K562 (cell line): ENCODE data around the gene WRAP53. TPM values are rescaled to one million over a fixed set of nuclear protein-coding genes. Genes with fewer than 3 reads are reported as not detected.

Experiments used
- ATAC-seq: fragments of 200-7000 bp; cut with Tn5 transposase; 3 replicates; pipeline ENCODE4 v1.9.1; 2020; ENCODE audit warnings: moderate library complexity
- Bru-seq: library from RNA; stranded (reverse); fragments of 400-500 nt; gene quantifications from one replicate; lab custom pipeline; 2021; lab: Mats Ljungman, UMichigan
- BruChase-seq, 2 experiments: library from RNA; stranded (reverse); fragments of 400-500 nt; gene quantifications; one replicate each; lab custom pipeline; 2021; lab: Mats Ljungman, UMichigan
- BruUV-seq: library from RNA; stranded (reverse); fragments of 400-500 nt; replicated peaks from 2 replicates; lab custom pipeline; 2021; lab: Mats Ljungman, UMichigan
- CTCF ChIA-PET: fragments of 300-600 bp; formaldehyde crosslinking; extraction: SDS; loops from one replicate; lab custom pipeline; 2021; ENCODE audit warnings: low intra/inter-chr PET ratio; lab: Yijun Ruan, JAX
- POLR2A ChIA-PET: fragments of 300-600, 350-650 bp; sonication (Branson Sonifier 250); formaldehyde crosslinking; extraction: SDS; loops from one replicate; lab custom pipeline; 2021; ENCODE audit warnings: antibody characterized with exemption, inconsistent platforms; lab: Yijun Ruan, JAX
- DNase-seq, 4 experiments: peaks; one replicate each; pipeline versions ENCODE4 v3.0.0 to v3.0.0-alpha.2; 2011 to 2018; ENCODE audit warnings: low spot score in 3 of 4, mixed read lengths in 3 of 4; ENCODE audit errors: extremely low read depth in 1 of 4
- FAIRE-seq: peaks from 2 replicates; lab custom pipeline; 2011; peaks lifted over from hg19 to GRCh38; lab: Jason Lieb, UNC
- H2AFZ ChIP-seq: 2 replicates; pipeline ENCODE4 v1.6.0; 2011; ENCODE audit warnings: low read depth, low read length, control low read depth, inconsistent platforms
- H3K27ac ChIP-seq: fragments of 200-600 bp; 3 replicates; pipeline ENCODE4 v1.8.0; 2011; ENCODE audit warnings: low read depth, mild to moderate bottlenecking, control low read depth, inconsistent platforms, low read length, moderate library complexity, mixed read lengths; ENCODE audit errors: extremely low read depth
- H3K27me3 ChIP-seq, 2 experiments: fragments of 300-600 bp in 1 of 2; 2 replicates in 1 of 2; 3 replicates in 1 of 2; pipeline versions ENCODE4 v1.6.0 to v1.8.0; 2011; ENCODE audit warnings: inconsistent platforms in 2 of 2, low read length in 2 of 2, mild to moderate bottlenecking in 1 of 2, mixed read lengths in 1 of 2, moderate library complexity in 1 of 2; ENCODE audit not compliant: control insufficient read depth in 2 of 2, insufficient read depth in 2 of 2
- H3K36me3 ChIP-seq: fragments of 300-600 bp; 3 replicates; pipeline ENCODE4 v1.8.0; 2011; ENCODE audit warnings: mild to moderate bottlenecking, low read length, inconsistent platforms; ENCODE audit not compliant: control insufficient read depth, insufficient read depth
- H3K4me1 ChIP-seq, 2 experiments: fragments of 200-600 bp in 1 of 2; replicated peaks in 1 of 2; 2 replicates in 1 of 2; 3 replicates in 1 of 2; pipeline versions ENCODE4 v1.5.1 to v1.8.0; 2011; ENCODE audit warnings: inconsistent platforms in 2 of 2, low read length in 2 of 2, mild to moderate bottlenecking in 1 of 2, mixed read lengths in 1 of 2, moderate library complexity in 1 of 2; ENCODE audit not compliant: control insufficient read depth in 2 of 2, insufficient read depth in 2 of 2
- H3K4me2 ChIP-seq: 2 replicates; pipeline ENCODE4 v1.6.1; 2011; ENCODE audit warnings: low read length, control low read depth, inconsistent platforms, mixed read lengths; ENCODE audit not compliant: insufficient read depth
- H3K4me3 ChIP-seq: fragments of 200-600 bp; sonication (generic), shearing (Covaris generic); 2 replicates; pipeline ENCODE4 v1.5.1; 2016; ENCODE audit warnings: control low read depth, inconsistent platforms
- H3K79me2 ChIP-seq: fragments of 200-600 bp; 3 replicates; pipeline ENCODE4 v1.8.0; 2011; ENCODE audit warnings: low read length, inconsistent platforms; ENCODE audit not compliant: control insufficient read depth, insufficient read depth
- H3K9ac ChIP-seq, 2 experiments: 2 replicates each; pipeline versions ENCODE4 v1.6.0 to v1.6.1; 2011; ENCODE audit warnings: low read depth in 2 of 2, low read length in 2 of 2, control low read depth in 1 of 2, inconsistent platforms in 1 of 2, mild to moderate bottlenecking in 1 of 2, mixed read lengths in 1 of 2; ENCODE audit not compliant: insufficient read depth in 1 of 2
- H3K9me1 ChIP-seq: one replicate; pipeline ENCODE4 v1.6.0; 2011; ENCODE audit warnings: inconsistent platforms, mild to moderate bottlenecking, low read length, moderate library complexity; ENCODE audit not compliant: control insufficient read depth, insufficient read depth
- H3K9me3 ChIP-seq: replicated peaks from 2 replicates; pipeline ENCODE4 v1.5.1; 2011; ENCODE audit warnings: low read depth, low read length, inconsistent platforms; ENCODE audit not compliant: control insufficient read depth, insufficient read depth
- H4K20me1 ChIP-seq: replicated peaks from 2 replicates; pipeline ENCODE4 v1.6.1; 2011; ENCODE audit warnings: low read length, inconsistent platforms, mixed read lengths; ENCODE audit not compliant: control insufficient read depth, insufficient read depth
- CBFA2T3 ChIP-seq: fragments of 450-650 bp; IDR thresholded peaks from 2 replicates; pipeline ENCODE4 v1.6.1; 2017
- CHD4 ChIP-seq: fragments of 200-600 bp; sonication (generic); IDR thresholded peaks from 3 replicates; pipeline ENCODE4 v1.6.1; 2012; ENCODE audit warnings: low read depth, mild to moderate bottlenecking, mixed read lengths, low read length, inconsistent platforms; ENCODE audit not compliant: insufficient read depth, insufficient replicate concordance, poor library complexity, severe bottlenecking
- ETS2 ChIP-seq: IDR thresholded peaks from 2 replicates; pipeline ENCODE4 v1.6.1; 2016; ENCODE audit warnings: borderline replicate concordance, missing genetic modification characterization, mild to moderate bottlenecking, moderate library complexity, missing compliant biosample characterization; ENCODE audit not compliant: poor library complexity, severe bottlenecking
- FIP1L1 ChIP-seq: fragments of 200-400 bp; formaldehyde crosslinking; IDR thresholded peaks from 2 replicates; pipeline ENCODE4 v1.6.1; 2018; ENCODE audit warnings: mild to moderate bottlenecking, low read depth, low read length; ENCODE audit not compliant: poor library complexity, severe bottlenecking
- HDAC1 ChIP-seq, 2 experiments: fragments of 450-650 bp; IDR thresholded peaks; 2 replicates each; pipeline ENCODE4 v1.6.1; 2016 to 2017; ENCODE audit warnings: inconsistent platforms in 1 of 2, mild to moderate bottlenecking in 1 of 2, moderate library complexity in 1 of 2
- IRF2 ChIP-seq: sonication (generic); formaldehyde crosslinking; IDR thresholded peaks from 2 replicates; pipeline ENCODE4 v1.8.1; 2022; ENCODE audit warnings: mild to moderate bottlenecking, missing genetic modification reagents
- KLF16 ChIP-seq: IDR thresholded peaks from 2 replicates; pipeline ENCODE4 v1.6.1; 2016; ENCODE audit warnings: antibody characterized with exemption
- PTRF ChIP-seq: fragments of 450-650 bp; IDR thresholded peaks from 2 replicates; pipeline ENCODE4 v1.6.1; 2016; ENCODE audit warnings: mild to moderate bottlenecking, missing genetic modification characterization, missing compliant biosample characterization
- RBM15 ChIP-seq: fragments of 200-400 bp; formaldehyde crosslinking; IDR thresholded peaks from 2 replicates; pipeline ENCODE4 v1.6.1; 2018; ENCODE audit warnings: mild to moderate bottlenecking, low read length, moderate library complexity; ENCODE audit not compliant: insufficient read depth
- TCF15 ChIP-seq: fragments of 250-450 bp; sonication (Bioruptor Pico); IDR thresholded peaks from 2 replicates; pipeline ENCODE4 v1.8.0; 2022; ENCODE audit warnings: moderate library complexity, mild to moderate bottlenecking, inconsistent platforms
- ZEB2 ChIP-seq: fragments of 450-650 bp; IDR thresholded peaks from 2 replicates; pipeline ENCODE4 v1.6.1; 2016
- ZNF639 ChIP-seq, 2 experiments: fragments of 200-800 bp in 1 of 2; sonication (Bioruptor generic) in 1 of 2; sonication (generic) in 1 of 2; formaldehyde crosslinking in 1 of 2; IDR thresholded peaks in 1 of 2; conservative IDR thresholded peaks in 1 of 2; 2 replicates each; pipeline versions ENCODE4 v1.5.0 to v1.6.1; 2016 to 2020; ENCODE audit warnings: missing compliant biosample characterization in 1 of 2, missing genetic modification characterization in 1 of 2, missing genetic modification reagents in 1 of 2
- WGBS: fragments of 100-300 bp; shearing (Covaris generic); methylation state at CpG from one replicate; pipeline ENCODE4 v1.1.6; 2016; ENCODE audit warnings: low coverage, mixed read lengths; ENCODE audit not compliant: insufficient coverage; ENCODE audit errors: missing lambda C conversion rate; 5-methylcytosine and 5-hydroxymethylcytosine counted together
- in situ Hi-C: fragments of 300-500 bp; cut with MboI; formaldehyde crosslinking; loops from 4 replicates; pipeline ENCODE4 v1.15.0; 2018; ENCODE audit warnings: inconsistent platforms, mixed read lengths
- intact Hi-C: fragments of 100-400 bp; cut with micrococcal nuclease; formaldehyde crosslinking; loops from 2 replicates; pipeline ENCODE4 v1.14.2; 2022
- long read RNA-seq, 3 experiments: library from polyadenylated mRNA in 2 of 3; library from RNA in 1 of 3; unstranded in 2 of 3; stranded (forward) in 1 of 3; transcript quantifications; one replicate each; pipeline ENCODE4 v2.0.0, GENCODE V29; 2019 to 2022
- polyA minus RNA-seq, 3 experiments: library from RNA; depleted of rRNA, polyadenylated mRNA; stranded (reverse); fragments of >200 nt; gene quantifications; 2 replicates each; pipeline ENCODE4 v1.2.3, GENCODE V29; 2011
- polyA plus RNA-seq, 8 experiments: library from polyadenylated mRNA; depleted of rRNA in 4 of 8; stranded (reverse) in 5 of 8; unstranded in 3 of 8; fragments of >200 nt; fragmentation: Nextera tagmentation in 2 of 8; fragmentation: Illumina TruSeq in 1 of 8; extraction: Ambion mirVana in 2 of 8; extraction: Trizol in 1 of 8; gene quantifications; 2 replicates each; pipeline versions ENCODE4 v1.2.1 to v1.2.3, GENCODE V29; 2011 to 2014; ENCODE audit warnings: inconsistent platforms in 1 of 8, missing spikeins in 1 of 8
- total RNA-seq, 7 experiments: library from RNA; depleted of rRNA in 6 of 7; stranded (reverse); fragments of >200 nt in 6 of 7; fragmentation: Illumina TruSeq in 2 of 7; extraction: Trizol in 2 of 7; gene quantifications; 2 replicates each; pipeline versions ENCODE4 v1.2.1 to v1.2.3, GENCODE V29; 2011 to 2021; ENCODE audit warnings: low replicate concordance in 1 of 7

WRAP53 gene
- 8.2 and 18.4 TPM in 2 replicates for total RNA-seq (2011; cell fraction: chromatin; rRNA removed; ENCODE audit: low replicate concordance)
- total RNA-seq (2011; cell fraction: nucleolus; rRNA removed), result 17.1 and 17.3 TPM in 2 replicates
- 9.5 and 13.7 TPM in 2 replicates for total RNA-seq (2011; cell fraction: nucleoplasm; rRNA removed)
- total RNA-seq (2014; rRNA removed), result 16.1 and 17.3 TPM in 2 replicates
- total RNA-seq (2014; rRNA removed; fragmentation: Illumina TruSeq; extraction: Trizol), result 8.2 and 9.1 TPM in 2 replicates
- total RNA-seq (2015; rRNA removed; fragmentation: Illumina TruSeq; extraction: Trizol), result 12.7 and 13.4 TPM in 2 replicates
- 18.2 and 21.8 TPM in 2 replicates for total RNA-seq (2021)
- 8.9 and 11.9 TPM in 2 replicates for polyA plus RNA-seq (2011; rRNA removed)
- 11.5 and 24.1 TPM in 2 replicates for polyA plus RNA-seq (2011; cell fraction: cytosol; rRNA removed)
- 14.9 and 24.3 TPM in 2 replicates for polyA plus RNA-seq (2011; cell fraction: nucleus; rRNA removed)
- polyA plus RNA-seq (2012), result 13.1 and 20.2 TPM in 2 replicates
- polyA plus RNA-seq (2014; fragmentation: Illumina TruSeq; extraction: Trizol), result 14.9 and 15.3 TPM in 2 replicates
- polyA plus RNA-seq (2014; fragmentation: Nextera tagmentation; extraction: Ambion mirVana), result 1 to 10 TPM in 1 of 2 experiments, under 1 TPM in 1; 0.72 to 4.1 TPM
- polyA plus RNA-seq (2014; rRNA removed), result 15.2 and 15.9 TPM in 2 replicates
- polyA minus RNA-seq (2011; rRNA and poly(A)+ RNA removed), result 5.2 and 8.3 TPM in 2 replicates
- 5.6 and 12.7 TPM in 2 replicates for polyA minus RNA-seq (2011; cell fraction: cytosol; rRNA and poly(A)+ RNA removed)
- 6.5 and 7.8 TPM in 2 replicates for polyA minus RNA-seq (2011; cell fraction: nucleus; rRNA and poly(A)+ RNA removed)
- Bru-seq, nascent RNA, result percentile 55 among the genes with signal in this experiment
- BruChase-seq, experiment 1, labeled RNA remaining after a 2-hour chase, result percentile 51 among the genes with signal in this experiment
- BruChase-seq, experiment 2, labeled RNA remaining after a 6-hour chase, result percentile 61 among the genes with signal in this experiment
- long read RNA-seq, experiment 1, full-length matches to known transcripts, result 75 of 100 reads
- long read RNA-seq, experiment 1, partial matches to known transcripts, result 17 of 100 reads
- long read RNA-seq, experiment 1, other reads (novel, unspliced or antisense), result 8 of 100 reads
- long read RNA-seq, experiment 2, full-length matches to known transcripts, result 12 of 23 reads
- long read RNA-seq, experiment 2, partial matches to known transcripts, result 3 of 23 reads
- long read RNA-seq, experiment 2, other reads (novel, unspliced or antisense), result 8 of 23 reads
- long read RNA-seq, experiment 3, full-length matches to known transcripts, result 25 of 27 reads
- long read RNA-seq, experiment 3, partial matches to known transcripts, result 2 of 27 reads
- long read RNA-seq, experiment 3, other reads (novel, unspliced or antisense), result 0 of 27 reads

GRCh38 chr17:7687908-7688807 is at the start of gene WRAP53:
WRAP53 (plus strand) TSS chr17:7688477; CDS start chr17:7688649, 172 bp downstream.
- peak within 1 kb of the TSS; percentile 78 for H3K4me3 ChIP-seq
- no peaks in the 10 kb centered on the region for H3K27me3 ChIP-seq
- peak; percentile 80 to 97 (median 86) for DNase-seq
- H3K27ac ChIP-seq, result peak within 1 kb of the TSS; percentile 99
- intact Hi-C loops, result loop anchor here (1.0 to 5.0 kb wide), 3 partner anchors 29 to 101 kb away; partner anchors contain the start of gene DNAH2
- ChIA-PET CTCF (interaction anchor here (1.1 to 2.7 kb wide), 4 partner anchors 54 to 126 kb away, joined by 3 to 18 read pairs (median 4); partner anchors contain the start of gene SENP3), POLR2A (interaction anchor here (0.6 to 7.3 kb wide), 30 partner anchors 11 to 652 kb away, joined by 3 to 67 read pairs (median 7); partner anchors contain the start of genes ATP1B2, EFNB3, FXR2 and MPDU1)
- H3K79me2 ChIP-seq, result peaks cover 59% of the 10 kb centered on the region
- H3K36me3 ChIP-seq, result peaks cover 26% of the 10 kb centered on the region
- ATAC-seq, result peak; percentile 89
- 0% methylated on average over 38 of the region's 51 CpGs for WGBS
- no peaks in the 10 kb centered on the region for H3K9me3 ChIP-seq
- BruUV-seq, result TSS peak; percentile 70
- peak within 1 kb of the TSS; percentile 99 for H3K4me2 ChIP-seq
- peak within 1 kb of the TSS; percentile 92 for H2AFZ ChIP-seq
- FAIRE-seq, result peak; percentile 91
- H4K20me1 ChIP-seq, result no peaks in the 10 kb centered on the region
- peak within 1 kb of the TSS; percentile 95 to 96 for H3K9ac ChIP-seq
- H3K4me1 ChIP-seq, result peaks cover 6 to 21% of the 10 kb centered on the region in 2 experiments; a peak in 3 of 5 replicates
- in situ Hi-C loops, result loop anchor here (5.0 kb wide), 1 partner anchor 56 kb away; the partner anchor contains the start of gene SHBG
- no peaks in the 10 kb centered on the region for H3K9me1 ChIP-seq
- peak in 1 of 2 experiments; percentile 43; a peak in 1 of 4 replicates for TF ChIP-seq HDAC1 (IDR thresholded peaks at IDR 0.05)
- TF ChIP-seq FIP1L1, result no peak
- TF ChIP-seq ZEB2, result no peak
- no peak for TF ChIP-seq TCF15 (CRISPR knock-in tag)
- no peak for TF ChIP-seq PTRF (tag)
- TF ChIP-seq RBM15, result no peak
- TF ChIP-seq ETS2 (tag), result no peak
- TF ChIP-seq CHD4, result no peak
- TF ChIP-seq IRF2, result no peak
- TF ChIP-seq CBFA2T3, result no peak
- peak; percentile 49; the same call in 1 of the 2 replicates for TF ChIP-seq KLF16
- peak in 1 of 2 experiments; percentile 36; a peak in 1 of 4 replicates for TF ChIP-seq ZNF639 (CRISPR knock-in tag; conservative IDR thresholded peaks at IDR 0.05 in 1 of 2, IDR thresholded peaks at IDR 0.05 in 1 of 2)
